ENCODE data around the gene LRCOL1.

DNA sequence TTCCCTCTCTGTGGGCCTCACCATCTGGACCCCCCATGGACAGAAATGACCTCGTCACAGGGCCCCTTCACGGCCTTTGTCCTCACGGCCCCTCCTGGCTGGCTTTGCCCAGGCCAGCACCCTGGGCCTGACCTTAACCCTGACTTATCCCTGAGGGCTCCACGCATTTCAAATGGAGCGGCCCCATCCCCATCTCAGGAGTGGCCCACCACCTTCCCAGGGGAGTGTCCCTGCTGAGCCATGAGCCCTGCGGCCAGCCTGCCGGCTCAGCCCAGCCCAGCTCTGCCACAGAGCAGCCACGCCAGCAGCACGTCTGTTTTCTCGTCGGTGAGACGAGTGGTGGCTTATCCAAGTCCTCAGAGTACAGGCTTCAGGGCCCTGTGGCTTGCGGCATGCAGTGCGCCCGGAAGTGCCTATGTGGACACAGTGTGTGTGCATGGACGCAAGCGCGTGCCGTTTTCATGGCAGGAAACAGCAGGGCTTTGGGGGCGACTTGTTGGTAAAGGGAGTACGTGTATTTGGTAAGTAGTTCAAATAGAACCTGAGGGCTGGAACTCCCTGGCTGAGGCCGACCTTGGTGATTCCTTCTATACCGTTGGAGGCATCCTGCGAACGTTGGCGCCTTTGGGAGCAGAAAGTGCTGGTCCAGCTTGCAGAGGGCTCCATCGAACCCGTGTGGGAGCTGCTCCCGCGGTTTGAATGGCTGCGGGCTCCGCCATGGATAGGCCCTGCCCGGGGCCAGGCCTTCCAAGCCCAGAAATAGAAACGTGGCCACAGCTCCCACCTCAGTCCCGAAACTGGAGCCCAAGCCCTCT lies 52.1 kb downstream of the LRCOL1 start:
- TF ChIP-seq, protein P1, sequence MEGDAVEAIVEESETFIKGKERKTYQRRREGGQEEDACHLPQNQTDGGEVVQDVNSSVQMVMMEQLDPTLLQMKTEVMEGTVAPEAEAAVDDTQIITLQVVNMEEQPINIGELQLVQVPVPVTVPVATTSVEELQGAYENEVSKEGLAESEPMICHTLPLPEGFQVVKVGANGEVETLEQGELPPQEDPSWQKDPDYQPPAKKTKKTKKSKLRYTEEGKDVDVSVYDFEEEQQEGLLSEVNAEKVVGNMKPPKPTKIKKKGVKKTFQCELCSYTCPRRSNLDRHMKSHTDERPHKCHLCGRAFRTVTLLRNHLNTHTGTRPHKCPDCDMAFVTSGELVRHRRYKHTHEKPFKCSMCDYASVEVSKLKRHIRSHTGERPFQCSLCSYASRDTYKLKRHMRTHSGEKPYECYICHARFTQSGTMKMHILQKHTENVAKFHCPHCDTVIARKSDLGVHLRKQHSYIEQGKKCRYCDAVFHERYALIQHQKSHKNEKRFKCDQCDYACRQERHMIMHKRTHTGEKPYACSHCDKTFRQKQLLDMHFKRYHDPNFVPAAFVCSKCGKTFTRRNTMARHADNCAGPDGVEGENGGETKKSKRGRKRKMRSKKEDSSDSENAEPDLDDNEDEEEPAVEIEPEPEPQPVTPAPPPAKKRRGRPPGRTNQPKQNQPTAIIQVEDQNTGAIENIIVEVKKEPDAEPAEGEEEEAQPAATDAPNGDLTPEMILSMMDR (IDR thresholded peaks at IDR 0.05): no peak
- no peak for TF ChIP-seq POLR2A (IDR thresholded peaks at IDR 0.05)
- TF ChIP-seq POLR2AphosphoS5 (IDR thresholded peaks at IDR 0.05): no peak

All from prostate gland (tissue), 2 donors.